NOMO-1 (cell line): ENCODE results near the gene THEM4.

Experiments
- DNase-seq, 2 experiments: peaks; one replicate each; lab custom pipeline; 2025; ENCODE audit not compliant: unreplicated experiment in 2 of 2; lab: John Stamatoyannopoulos, UW

Gene THEM4

DNA sequence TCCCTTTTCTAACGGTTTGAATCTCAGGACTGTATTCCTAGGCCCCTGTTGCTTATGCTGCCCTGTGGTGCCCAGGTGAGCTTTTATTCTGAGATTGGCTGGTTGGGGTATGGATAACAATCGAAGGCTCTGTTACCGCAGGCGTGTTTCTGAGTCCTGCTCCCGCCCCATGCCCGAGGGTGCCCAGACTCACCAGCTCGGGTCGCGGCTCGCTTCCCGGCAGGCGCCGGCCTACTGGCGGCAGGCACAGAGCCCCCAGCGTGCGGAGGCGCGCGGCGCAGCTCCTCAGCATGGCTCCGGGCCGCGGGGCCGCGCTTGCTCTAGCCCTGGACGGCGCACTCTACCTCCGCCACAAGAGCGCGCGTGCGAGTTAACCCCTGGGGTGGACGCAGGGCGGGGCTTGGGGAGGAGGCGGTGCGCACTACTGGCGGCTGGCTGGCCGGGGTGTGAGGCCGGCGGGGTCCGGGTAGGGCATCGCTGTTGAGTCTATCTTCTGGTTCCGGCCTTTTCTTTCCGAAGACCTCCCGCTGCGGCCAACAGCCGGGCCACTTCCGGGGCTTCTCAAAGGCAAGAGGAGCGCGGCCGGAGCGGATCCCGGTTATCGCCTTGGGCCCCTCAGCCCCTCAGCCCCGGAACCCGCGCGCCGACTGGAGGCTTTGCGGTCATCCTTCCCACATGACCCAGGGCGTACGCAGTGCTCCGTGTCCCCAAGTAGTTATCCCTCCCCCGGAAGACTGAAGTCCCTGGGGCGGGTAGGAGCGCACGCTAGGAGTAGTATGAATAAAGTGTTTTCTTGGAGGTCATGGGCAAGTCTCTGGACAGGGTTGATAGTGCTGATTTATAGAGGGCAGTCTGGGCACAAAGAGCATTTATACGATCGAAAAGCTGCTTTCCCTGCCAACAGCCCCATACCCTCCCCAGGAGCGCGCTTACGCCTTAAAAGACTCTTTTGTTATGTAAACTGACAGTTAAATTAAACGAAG is at the start of gene THEM4:
Gene THEM4, minus strand, starts transcription at position 345 of the 983 bp plus-strand sequence. Its CDS starts 53 bp downstream, at position 292.
- peak; percentile 97 to 98 for DNase-seq

DNA sequence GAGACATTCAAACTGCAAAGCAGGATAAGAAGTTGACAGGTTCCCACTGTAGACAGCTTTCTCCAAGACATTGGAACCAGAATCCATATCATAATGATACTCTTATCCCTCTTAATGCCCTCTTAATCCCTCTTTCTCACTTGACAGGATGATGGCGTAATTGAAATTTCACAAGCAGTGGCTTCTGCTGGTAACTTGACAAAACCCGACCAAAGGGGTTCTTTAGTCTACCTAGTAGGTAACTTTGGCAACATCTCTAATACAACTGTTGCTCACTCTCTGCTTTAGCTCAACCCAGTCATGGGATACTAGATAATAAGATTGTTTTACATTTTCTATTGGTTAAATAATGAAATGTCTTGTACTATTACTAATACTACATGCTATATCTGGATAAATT is 49.6 kb upstream of the THEM4 start:
- peak in 1 of 2 experiments; percentile 66 for DNase-seq

DNA sequence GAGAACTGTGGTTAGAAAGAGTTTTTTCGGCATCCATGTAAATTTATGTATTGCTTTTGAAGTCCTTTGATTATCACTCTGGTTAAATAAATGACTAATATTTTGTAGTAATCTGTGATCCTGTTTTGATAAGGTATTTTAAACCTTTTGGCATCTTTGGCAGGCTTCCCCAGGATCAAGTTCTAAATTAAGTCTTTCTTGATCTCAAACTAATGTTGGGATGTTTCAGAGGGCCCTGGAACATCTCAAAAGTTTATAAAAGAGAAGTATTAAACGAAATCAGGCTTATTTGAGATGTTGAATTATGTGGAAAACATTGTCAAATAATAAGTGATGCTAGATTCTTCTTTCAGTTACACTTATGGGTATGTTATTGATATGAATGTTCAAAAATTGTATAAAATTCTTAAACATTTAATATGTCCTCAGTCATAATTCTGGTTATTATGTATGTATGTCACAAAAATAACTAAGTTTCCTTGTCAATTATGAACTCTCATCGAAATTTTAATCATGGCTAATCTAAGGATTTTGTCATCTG is 47.7 kb upstream of the THEM4 start:
- no peak for DNase-seq

DNA sequence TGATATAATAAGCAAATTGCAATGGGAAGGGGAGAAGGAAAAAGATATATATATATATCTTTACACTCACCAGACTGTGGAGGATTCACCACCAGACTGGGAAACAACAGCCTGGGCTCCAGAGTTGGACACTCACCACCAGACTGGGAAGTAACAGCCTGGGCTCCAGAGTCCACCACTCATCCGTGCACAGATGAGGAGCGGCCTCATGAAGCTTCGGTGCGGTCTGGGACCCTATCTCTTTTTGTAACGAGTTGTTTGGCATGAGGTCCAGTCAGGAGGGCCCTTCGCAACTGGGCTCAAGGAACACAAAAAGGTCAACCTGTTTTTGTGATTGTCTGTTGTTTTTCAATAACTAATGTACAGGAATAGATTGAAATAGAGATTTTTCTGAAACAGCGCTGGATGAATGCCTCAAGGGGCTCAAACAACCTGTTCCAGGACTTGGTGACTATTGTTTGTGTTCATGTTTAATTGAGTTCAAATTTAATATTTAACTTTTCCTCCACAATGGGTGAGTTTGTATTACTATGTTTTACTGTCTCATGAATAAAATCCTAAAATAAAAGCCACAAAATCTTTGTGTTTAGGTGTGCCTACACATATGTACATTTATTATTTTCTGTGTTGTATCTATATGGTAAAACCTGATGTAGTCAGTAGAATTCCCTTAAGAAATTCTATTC is 44.2 kb upstream of the THEM4 start:
- no peak for DNase-seq

DNA sequence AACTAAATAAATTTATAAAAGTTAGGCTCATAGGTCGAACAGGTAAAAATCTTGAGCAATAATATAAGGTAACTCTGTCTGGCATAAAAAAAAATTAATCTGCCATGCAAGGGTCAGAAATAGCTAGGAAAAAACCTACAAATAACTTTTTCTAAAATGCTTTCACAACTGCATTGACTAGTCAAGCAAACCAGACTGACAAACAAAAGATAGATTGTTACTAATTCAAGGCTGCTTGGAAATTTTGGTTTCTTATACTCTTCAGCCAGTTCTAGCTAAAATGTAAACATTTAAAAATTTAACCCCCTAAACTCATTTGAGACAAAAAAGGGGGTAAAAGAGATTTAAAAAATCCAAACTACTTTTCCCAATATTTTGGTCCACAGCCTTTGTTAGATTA is 43.5 kb upstream of the THEM4 start:
- DNase-seq = no peak

DNA sequence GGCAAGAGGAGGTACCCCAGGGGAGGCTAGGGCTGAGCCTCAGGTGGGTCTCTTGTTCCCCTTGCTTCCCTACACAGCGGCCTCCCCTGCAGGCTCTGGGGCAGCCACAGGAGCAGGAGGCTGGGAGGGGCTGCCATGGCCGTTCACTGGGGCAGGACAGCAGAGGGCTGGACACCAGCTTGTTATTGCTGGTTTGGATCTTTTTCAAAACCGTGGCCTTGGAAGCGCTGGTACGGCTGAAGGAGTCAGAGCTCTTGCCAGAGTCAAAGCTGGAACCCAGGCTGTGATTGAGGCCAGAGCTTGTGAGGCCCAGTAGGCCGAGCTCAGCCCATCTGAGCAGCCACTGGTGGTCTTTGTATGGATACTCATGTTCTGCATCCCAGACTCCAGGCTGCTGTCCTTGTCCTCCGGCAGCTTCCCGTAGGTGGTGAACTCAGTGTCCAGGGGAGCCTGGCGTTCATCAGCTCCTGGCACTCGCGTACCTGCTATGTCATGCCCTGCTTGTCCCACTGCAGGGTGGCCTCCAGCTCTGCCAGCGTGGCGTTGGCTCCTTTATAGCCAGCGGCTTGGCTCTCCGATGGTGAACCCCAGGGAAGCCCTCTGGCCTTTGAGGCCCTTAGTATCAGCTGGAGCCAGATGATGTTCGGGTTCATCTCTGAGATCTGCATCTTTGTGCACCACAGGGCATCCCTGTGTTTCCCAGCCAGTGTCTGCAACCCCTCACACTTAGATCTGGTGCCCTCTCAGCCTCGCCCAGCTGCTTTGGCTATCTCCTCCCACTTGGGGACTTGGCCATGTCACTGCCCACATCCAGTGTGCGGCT is 40.3 kb upstream of the THEM4 start:
- DNase-seq = no peak

DNA sequence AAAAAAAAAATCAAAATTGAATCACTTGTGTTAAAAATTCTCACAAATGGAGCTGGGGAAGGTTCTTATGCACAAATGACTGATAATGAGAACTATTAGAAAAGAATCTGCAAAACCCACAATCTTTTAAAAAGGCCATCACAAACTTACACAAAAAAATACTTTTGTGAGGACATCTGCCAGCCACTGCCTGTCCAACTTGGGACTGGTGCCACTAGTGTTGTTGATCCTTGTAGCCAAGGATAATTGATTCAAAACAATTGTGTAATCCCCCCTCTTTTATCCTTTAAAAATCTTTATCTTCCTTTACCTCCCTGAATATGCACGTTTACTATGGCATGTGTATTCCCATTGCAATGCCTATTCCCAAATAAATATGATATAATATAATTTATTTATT is 39.2 kb upstream of the THEM4 start:
- no peak for DNase-seq

DNA sequence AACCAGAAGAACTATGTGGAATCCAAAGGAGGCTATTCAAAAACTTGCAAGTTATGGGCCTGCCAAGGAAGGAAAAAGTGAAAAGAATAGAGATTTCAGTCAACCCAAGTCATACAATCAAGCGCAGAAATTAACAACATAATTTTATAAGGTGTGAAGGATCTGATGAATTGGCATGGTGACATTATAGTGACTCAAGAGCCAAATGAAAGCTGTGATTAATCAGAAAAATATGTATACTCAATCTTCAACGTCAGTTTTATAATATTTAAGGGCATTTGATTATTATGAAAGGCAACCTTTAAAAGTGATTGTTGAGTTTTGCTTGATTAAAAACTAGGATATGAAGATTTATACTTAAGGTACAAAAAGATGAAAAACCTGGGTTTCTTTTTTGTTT is 37.8 kb upstream of the THEM4 start:
- no peak for DNase-seq

DNA sequence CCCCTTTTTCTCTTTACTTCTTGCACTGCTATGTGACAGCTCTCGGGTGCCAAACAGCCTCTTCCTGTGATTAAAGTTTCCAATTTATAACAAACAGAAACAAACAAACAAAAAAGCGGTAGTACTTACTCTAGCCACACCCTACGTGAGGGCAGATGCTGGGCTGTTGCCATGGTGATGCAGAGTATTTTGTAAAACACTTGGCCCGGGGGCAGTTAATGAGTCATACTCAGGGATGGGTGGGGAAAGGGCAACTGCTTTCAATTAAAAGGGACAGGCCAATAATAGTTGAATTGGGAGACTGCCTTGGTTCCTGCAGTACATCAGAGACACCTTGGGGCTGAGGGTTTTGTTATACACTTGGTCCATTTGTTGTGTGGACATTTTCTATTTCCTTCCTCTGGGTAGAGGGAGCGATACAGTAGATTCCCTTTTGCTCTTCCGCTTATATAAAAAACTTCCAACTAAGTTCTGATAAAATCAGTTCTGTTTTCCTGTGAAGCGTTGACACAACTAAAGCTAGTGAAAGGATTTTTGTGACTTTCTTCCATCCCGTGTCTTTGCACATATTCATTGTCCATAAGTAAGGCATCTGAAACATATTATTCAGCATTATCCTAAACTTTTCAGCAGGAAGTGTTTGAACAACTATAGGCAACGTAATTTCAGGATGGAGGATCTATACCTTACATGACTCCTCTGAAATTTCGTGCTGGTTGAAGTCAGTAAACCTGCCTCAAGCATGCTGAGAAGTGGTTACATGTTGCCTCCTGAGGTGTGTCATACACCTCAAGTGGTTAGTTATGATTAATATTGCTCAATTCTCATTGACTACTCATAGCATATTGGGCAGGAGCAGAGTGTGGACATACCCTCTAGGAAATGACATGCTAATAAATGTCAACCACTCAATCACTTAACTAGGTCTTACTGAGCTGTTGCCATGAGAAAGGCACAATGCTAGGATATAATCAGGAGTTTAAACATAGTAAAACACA is 36.7 kb upstream of the THEM4 start:
- DNase-seq = peak; percentile 94 to 98

DNA sequence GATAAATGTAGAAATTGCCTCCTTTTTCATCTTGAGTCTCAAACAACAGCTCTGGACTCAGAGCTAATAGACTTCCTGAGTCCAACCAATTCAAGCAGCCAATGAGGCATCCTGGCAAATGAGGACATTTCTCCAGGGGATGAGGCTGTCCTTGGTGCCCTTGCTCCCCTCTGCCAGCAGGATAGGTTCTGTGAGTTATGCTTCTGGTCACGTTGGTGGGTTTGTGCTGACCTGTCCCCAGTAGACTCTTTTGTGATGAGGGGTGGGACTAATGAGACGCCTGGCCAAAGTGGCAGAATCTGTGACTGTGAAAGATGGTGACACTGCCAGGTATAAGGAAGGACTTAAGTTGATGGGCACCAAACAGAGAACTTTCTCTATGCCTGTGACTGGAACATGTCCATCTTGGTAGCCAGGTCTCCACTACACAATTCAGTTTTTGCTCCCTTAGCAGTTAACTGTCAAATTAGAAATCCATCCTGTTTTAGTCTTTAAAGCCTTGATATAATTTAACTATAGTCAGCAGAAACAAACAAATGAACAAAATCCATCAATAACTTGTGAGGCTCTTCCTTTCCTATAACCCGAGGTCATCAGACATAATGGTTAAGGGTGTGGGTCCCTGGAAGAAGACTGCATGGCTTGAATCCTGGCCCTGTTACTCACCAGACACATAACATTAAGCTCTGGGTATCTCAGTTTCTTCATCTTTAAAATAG is 35.7 kb upstream of the THEM4 start:
- peak in 1 of 2 experiments; percentile 39 for DNase-seq

DNA sequence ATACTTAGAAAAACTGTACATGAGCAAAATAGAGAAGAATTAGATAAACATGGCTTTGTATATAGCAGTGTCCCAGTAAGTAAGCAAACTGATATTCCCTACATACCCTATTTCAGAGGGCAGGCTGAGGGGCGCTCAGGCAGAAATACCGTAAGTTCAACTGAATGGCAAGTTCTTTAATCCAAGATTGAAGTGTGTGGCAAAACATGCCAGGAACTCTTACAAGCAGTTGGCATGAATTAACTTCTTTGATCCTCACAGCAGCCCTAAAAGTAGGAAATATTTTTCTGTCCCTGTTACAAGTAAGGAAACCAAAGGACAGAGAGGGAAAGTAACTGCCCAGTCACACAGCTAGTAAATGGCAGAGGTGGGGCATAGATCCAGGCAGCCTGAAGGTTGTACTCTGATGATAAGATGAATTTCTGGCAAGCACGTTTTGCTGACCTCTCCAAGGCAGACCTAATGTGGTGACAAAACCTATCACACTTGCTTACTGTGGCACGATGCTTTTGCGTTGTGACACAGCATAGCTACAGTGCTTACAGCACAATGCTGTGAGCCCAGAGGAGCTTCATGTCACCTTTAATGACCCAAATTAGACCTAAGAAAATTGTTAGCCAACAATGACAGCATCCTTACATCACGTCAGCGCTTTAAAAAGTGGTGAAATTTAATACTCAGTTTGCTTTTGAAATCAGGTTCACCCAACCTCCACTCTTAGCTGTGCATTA is 35.0 kb upstream of the THEM4 start:
- DNase-seq = peak; percentile 50 to 79

DNA sequence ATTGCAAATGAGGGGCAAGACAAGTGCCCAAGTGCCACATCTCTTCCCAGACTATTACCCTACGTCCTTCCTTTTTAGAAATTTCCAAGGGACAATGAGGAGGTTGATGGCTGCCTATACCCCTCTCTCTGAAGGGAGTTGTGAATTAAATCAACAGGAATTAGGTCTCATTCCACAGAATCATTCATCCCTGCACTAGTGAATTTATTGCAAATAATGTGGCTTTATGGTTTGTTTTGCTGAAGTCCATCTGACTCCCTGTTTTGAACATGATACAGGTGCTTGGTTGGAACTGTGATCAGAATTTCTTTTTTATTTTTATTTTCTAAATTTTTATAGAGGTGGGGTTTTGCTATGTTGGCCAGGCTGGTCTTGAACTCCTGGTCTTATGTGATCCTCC is 34.3 kb upstream of the THEM4 start:
- DNase-seq = no peak

DNA sequence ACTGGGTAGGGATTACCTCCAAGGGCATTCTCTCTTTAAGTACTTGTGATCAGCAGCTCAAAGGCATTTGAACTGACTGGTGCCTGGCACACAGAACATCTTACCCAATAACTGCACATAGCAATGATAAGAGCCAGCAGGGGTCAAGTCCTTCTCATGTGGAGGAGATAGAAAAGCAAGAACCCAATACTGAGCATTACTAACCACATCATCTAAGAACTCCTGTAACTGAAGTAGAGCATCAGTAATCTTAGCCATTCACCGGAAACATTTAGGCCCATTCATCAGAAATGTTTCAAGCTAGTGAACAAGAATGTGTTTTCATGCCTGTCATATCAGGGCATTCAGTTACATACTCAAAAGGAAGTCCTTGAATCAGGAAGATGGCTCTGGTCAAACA is 33.6 kb upstream of the THEM4 start:
- no peak for DNase-seq

DNA sequence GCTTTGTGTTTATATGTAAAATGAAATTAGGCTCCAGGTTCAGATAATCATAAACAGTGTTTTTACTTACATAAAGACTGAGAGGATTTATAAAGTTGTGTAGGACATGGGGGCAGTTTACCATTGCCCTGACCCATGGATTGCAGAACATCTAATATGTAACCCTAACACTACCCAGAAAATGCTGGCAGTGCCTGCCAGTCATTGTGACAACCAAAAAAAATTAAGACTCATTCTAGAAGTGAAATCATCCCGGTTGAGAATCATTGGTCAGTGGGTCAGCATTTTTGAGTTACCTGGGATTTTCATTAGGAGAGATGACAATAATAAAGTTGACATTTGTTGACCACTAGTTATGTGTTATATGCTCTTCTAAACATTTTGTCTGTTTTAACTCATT is 31.2 kb upstream of the THEM4 start:
- DNase-seq = no peak

DNA sequence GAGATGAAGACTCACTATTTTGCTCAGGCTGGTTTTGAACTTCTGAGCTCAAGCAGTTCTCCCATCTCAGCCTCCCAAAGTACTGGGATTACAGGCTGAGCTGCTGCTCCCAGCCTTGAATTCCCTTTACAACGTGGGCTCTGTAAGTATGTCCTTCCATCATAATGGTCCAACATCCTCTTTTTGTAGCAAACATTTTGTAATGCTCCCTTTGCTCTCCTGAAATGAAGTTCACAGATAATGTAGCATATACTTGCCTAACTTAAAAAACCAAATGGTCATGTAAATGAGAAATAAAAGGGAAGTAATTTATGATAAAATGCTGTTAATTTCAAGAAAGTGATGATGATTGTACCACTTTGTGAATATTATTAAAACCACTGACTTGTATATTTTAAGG is 30.5 kb upstream of the THEM4 start:
- peak in 1 of 2 experiments; percentile 37 for DNase-seq

DNA sequence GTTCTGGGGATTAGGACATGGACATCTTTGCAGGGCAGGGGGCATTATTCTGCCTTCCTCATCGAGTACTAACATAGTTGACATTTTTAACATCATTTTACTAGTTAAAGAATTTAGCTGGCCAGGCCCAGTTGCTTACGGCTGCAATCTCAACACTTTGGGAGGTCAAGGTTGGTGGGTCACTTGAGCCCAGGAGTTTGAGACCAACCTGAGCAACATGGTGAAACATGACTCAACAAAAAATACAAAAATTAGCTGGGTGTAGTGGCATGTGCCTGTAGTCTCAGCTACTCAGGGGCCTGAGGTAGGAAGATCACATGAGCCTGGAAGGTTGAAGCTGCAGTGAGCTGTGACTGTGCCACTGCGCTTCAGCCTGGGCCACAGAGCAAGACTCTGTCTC is 29.8 kb upstream of the THEM4 start:
- DNase-seq = no peak

DNA sequence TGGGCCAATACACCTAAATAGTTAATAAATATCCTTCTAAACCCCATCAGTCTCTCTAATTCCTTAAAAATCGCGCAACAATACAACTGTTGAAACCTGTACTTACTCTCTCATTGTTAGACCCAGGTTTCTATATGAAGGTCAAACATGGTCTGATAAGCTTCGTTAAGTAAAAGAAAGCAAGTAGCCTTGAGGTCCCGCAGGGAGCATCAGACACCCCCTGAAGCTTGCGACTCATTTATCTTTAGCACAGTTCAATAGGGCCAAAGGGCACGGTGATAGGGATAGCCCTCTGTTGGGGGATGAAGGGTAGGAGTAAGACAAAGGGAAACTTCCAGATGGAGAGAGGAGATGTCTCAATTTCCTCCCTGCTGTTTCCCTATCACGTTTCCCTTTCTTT is 27.3 kb upstream of the THEM4 start:
- no peak for DNase-seq

DNA sequence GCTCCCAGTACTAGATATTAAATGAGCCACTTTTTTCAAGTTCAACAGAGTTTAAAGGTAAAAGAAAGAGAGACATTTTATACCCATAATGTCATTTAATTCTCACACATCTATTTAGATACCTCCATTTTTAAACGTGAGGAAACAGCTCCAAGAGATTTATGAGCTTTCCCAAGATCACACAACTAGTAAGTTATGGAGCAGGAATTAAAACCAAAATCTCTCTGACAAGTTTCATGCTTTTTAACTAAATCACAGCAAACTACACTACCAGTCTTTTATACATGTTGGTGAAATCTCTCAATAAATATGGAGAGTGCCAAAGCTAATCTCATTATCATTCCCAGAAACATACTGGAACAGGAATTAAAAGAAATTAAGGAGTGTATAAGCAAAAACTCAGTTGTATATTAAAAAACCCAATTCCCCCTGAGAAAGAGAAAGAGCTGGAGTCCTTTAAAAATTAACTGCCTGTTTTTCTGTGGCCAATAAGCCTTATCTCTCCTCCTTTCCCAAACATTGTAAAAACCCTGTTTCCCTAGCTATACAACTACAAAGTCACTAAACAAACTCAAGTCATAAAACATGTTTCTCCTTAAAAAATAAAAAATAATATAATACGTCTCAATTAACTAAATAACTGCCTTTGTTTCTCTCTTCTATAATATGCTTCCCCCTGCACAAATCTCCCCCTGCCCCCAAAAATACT is 26.7 kb upstream of the THEM4 start:
- DNase-seq = no peak
